Type B pancreatic cell (in vitro differentiated cells): ENCODE measurements around the gene IFIT2. TPM values are rescaled to one million over a fixed set of nuclear protein-coding genes. Genes with fewer than 3 reads are reported as not detected.

ENCODE experiments used
- DNase-seq: peaks from one replicate; pipeline ENCODE4 v3.0.0; 2021; ENCODE audit warnings: mixed read lengths; ENCODE audit not compliant: unreplicated experiment; ENCODE audit errors: extremely low spot score
- H3K27ac Mint-ChIP-seq: 2 replicates; pipeline ENCODE4 v1.8.0; 2021; ENCODE audit warnings: mild to moderate bottlenecking, mixed read lengths
- H3K27me3 Mint-ChIP-seq: 2 replicates; pipeline ENCODE4 v1.8.0; 2021; ENCODE audit warnings: mixed read lengths
- H3K36me3 Mint-ChIP-seq: 2 replicates; pipeline ENCODE4 v1.8.0; 2021; ENCODE audit warnings: mixed read lengths
- H3K4me1 Mint-ChIP-seq: one replicate; pipeline ENCODE4 v1.8.0; 2021; ENCODE audit warnings: mixed read lengths; ENCODE audit not compliant: unreplicated experiment
- H3K4me3 Mint-ChIP-seq: 2 replicates; pipeline ENCODE4 v1.8.0; 2021; ENCODE audit warnings: mild to moderate bottlenecking, mixed read lengths
- H3K9me3 Mint-ChIP-seq: 2 replicates; pipeline ENCODE4 v1.8.0; 2021; ENCODE audit warnings: mixed read lengths
- CTCF ChIP-seq: fragments of 200-600 bp; sonication (generic); conservative IDR thresholded peaks from 2 replicates; pipeline ENCODE4 v1.5.0; 2021; ENCODE audit warnings: antibody characterized with exemption, mild to moderate bottlenecking
- total RNA-seq: library from RNA; stranded (reverse); gene quantifications from 2 replicates; pipeline ENCODE4 v1.2.1, GENCODE V29; 2021; ENCODE audit warnings: low replicate concordance

IFIT2 gene
- total RNA-seq, 1 donor from 2014 or later = 1.3 TPM

- no peak for DNase-seq
- Mint-ChIP-seq H3K27ac (no peak overlapping the region), H3K27me3 (no peaks in the 10 kb centered on the region)
Observed at GRCh38 chr10:89305766-89306433, 4.1 kb downstream of the IFIT2 start.

GRCh38 chr10:89306434-89307268 is 4.8 kb downstream of the IFIT2 start:
- Mint-ChIP-seq H3K9me3 (no peaks in the 10 kb centered on the region), H3K4me3 (no peak overlapping the region), H3K27me3 (no peaks in the 10 kb centered on the region), H3K27ac (no peak overlapping the region), H3K4me1 (peaks cover 7% of the 10 kb centered on the region), H3K36me3 (no peaks in the 10 kb centered on the region)
- DNase-seq = no peak
- TF ChIP-seq CTCF = no peak

More at GRCh38 chr10:89305766-89306433, 4.1 kb downstream of the IFIT2 start:
- H3K4me3 Mint-ChIP-seq = no peak overlapping the region
- no peaks in the 10 kb centered on the region for H3K9me3 Mint-ChIP-seq
- H3K36me3 Mint-ChIP-seq = no peaks in the 10 kb centered on the region
- no peak for TF ChIP-seq CTCF
- H3K4me1 Mint-ChIP-seq = peaks cover 10% of the 10 kb centered on the region

GRCh38 chr10:89307269-89307577 is 5.4 kb downstream of the IFIT2 start:
- H3K4me1 Mint-ChIP-seq = peaks cover 1% of the 10 kb centered on the region
- H3K27ac Mint-ChIP-seq = no peak overlapping the region
- H3K9me3 Mint-ChIP-seq = no peaks in the 10 kb centered on the region
- H3K36me3 Mint-ChIP-seq = no peaks in the 10 kb centered on the region
- DNase-seq = no peak
- no peak for TF ChIP-seq CTCF
- no peaks in the 10 kb centered on the region for H3K27me3 Mint-ChIP-seq
- H3K4me3 Mint-ChIP-seq = no peak overlapping the region

GRCh38 chr10:89308266-89308665 is 6.4 kb downstream of the IFIT2 start:
- Mint-ChIP-seq H3K27ac (no peak overlapping the region), H3K9me3 (peaks cover under 1% of the 10 kb centered on the region), H3K4me3 (no peak overlapping the region), H3K4me1 (no peaks in the 10 kb centered on the region), H3K27me3 (no peaks in the 10 kb centered on the region), H3K36me3 (no peaks in the 10 kb centered on the region)
- DNase-seq = no peak
- no peak for TF ChIP-seq CTCF

- Mint-ChIP-seq H3K36me3 (no peaks in the 10 kb centered on the region), H3K27me3 (no peaks in the 10 kb centered on the region), H3K4me3 (no peak overlapping the region), H3K9me3 (peaks cover 3% of the 10 kb centered on the region), H3K27ac (no peak overlapping the region), H3K4me1 (no peaks in the 10 kb centered on the region)
- DNase-seq = no peak
- TF ChIP-seq CTCF = no peak
Observed at GRCh38 chr10:89308736-89309135, 6.9 kb downstream of the IFIT2 start.
